ENCODE results near the gene PDXK.

PDXK gene

DNA sequence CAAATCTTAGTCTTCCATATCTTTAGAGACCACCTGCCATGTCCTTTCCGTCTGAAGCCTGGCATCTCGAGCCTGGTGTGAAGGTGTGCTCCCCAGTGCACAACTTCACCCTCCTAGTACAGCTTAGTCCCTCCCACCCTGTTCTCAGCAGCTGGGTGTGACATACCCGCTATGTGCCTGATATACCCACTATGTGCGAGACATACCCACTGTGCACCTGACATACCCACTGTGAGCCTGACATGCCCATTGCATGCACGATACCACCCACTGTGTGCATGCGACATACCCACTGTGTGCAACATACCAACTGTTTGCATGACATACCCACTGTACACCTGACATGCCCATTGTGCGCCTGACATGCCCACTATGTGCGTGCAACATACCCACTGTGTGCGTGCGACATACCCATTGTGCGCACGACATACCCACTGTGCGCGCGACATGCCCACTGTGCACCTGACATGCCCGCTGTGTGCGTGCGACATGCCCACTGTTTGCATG is 67.4 kb downstream of the PDXK start:
- peak overlapping the region; percentile 31 to 58 (median 40) for H3K4me3 Mint-ChIP-seq
- H3K36me3 Mint-ChIP-seq (ENCODE audit: low read depth), result peaks cover 3% of the 10 kb centered on the region
- peak overlapping the region in 1 of 3 experiments; percentile 44 for H3K27ac Mint-ChIP-seq
- no peaks in the 10 kb centered on the region for H3K9me3 Mint-ChIP-seq
- TF ChIP-seq, protein P1, sequence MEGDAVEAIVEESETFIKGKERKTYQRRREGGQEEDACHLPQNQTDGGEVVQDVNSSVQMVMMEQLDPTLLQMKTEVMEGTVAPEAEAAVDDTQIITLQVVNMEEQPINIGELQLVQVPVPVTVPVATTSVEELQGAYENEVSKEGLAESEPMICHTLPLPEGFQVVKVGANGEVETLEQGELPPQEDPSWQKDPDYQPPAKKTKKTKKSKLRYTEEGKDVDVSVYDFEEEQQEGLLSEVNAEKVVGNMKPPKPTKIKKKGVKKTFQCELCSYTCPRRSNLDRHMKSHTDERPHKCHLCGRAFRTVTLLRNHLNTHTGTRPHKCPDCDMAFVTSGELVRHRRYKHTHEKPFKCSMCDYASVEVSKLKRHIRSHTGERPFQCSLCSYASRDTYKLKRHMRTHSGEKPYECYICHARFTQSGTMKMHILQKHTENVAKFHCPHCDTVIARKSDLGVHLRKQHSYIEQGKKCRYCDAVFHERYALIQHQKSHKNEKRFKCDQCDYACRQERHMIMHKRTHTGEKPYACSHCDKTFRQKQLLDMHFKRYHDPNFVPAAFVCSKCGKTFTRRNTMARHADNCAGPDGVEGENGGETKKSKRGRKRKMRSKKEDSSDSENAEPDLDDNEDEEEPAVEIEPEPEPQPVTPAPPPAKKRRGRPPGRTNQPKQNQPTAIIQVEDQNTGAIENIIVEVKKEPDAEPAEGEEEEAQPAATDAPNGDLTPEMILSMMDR (IDR thresholded peaks at IDR 0.05; ENCODE audit: unreplicated experiment in 3 of 3), result no peak
- peaks cover 14% of the 10 kb centered on the region for H3K27me3 Mint-ChIP-seq (ENCODE audit: low read depth)
- H3K4me1 Mint-ChIP-seq, result peaks cover 11% of the 10 kb centered on the region

DNA sequence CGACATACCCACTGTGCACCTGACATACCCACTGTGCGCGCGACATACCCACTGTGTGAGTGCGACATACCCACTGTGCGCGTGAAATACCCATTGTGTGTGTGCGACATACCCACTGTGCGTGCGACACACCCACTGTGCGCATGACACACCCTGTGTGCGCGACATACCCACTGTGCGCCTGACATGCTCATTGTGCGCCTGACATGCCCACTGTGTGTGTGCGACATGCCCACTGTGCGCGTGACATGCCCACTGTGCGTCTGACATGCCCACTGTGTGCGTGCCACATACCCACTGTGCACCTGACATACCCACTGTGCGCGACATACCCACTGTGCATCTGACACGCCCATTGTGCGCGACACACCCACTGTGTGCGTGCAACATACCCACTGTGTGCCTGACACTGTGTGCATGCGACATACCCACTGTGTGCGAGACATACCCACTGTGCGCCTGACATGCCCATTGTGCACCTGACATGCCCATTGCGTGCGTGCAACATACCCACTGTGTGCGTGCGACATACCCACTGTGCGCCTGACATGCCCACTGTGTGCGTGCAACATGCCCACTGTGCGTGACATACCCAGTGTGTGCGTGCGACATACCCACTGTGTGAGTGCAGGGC is 68.0 kb downstream of the PDXK start:
- Mint-ChIP-seq H3K36me3 (ENCODE audit: low read depth) (peaks cover 6% of the 10 kb centered on the region), H3K27ac (no peak overlapping the region), H3K4me3 (no peak overlapping the region), H3K27me3 (ENCODE audit: low read depth) (peaks cover 14% of the 10 kb centered on the region), H3K9me3 (no peaks in the 10 kb centered on the region), H3K4me1 (peaks cover 13% of the 10 kb centered on the region)
- TF ChIP-seq, protein P1 (IDR thresholded peaks at IDR 0.05; ENCODE audit: unreplicated experiment in 3 of 3), result no peak

DNA sequence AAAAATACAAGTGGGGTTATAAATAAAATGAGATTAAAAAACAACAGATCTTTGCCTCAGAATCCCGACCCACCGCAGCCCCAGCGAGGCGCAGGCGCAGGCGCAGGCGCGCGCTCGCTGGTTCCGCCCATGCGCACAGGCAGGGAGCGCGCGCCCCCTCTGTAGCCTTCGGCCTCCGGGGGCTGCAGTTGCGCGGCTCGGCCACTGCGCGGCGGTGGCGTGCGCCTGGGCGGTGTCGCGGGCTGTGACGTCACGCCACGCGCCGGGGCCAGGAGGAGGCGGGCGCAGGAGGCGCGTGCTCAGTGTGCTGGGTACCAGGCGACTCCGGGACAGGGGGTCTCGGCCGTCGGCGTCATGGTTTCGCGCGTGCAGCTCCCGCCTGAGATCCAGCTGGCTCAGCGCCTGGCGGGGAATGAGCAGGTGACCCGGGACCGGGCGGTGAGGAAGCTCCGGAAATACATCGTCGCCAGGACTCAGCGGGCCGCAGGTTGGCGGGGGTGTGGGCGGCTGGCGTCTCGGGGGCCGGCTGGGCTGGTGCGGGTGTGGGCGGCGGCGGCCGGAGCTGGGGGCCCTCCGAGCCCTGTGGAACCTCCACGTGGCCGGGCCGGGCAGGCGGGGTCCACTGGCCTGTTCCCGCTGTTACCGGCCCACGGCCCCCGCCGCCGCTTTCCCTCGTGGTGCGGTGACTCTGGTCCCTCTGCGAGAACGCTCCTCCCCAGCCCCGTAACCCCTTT is 70.5 kb downstream of the PDXK start, which contains the start of gene RRP1:
RRP1 (plus strand) TSS at position 302 of the 734 bp plus-strand sequence; CDS start at position 355, 53 bp downstream.
- Mint-ChIP-seq H3K27ac (peak within 1 kb of the TSS; percentile 77 to 92 (median 85)), H3K4me1 (peaks cover 16% of the 10 kb centered on the region)

DNA sequence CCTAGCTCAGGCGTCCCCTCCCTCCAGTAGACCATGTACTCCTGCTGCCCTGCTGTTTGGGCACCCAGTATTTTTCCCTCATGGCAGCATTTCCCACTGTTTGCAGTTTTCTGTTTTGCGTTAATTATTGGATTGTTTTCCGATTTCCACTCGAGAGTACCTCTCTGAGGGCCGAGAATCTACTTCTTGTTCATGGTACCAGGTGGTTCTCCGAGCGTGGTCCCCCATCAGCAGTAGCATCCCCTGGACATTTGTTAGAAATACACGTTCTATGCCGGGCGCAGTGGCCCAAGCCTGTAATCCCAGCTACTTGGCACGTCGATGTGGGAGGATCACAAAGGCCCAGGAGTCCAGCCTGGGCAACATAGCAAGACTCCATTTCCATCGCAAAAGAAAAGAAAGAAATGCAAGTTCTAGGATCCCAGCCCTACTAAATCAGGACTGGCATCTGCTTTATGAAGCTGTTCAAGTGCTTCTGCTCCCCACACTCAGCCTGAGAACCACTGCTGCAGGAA is 71.1 kb downstream of the PDXK start:
- peak overlapping the region; percentile 77 to 87 (median 85) for H3K27ac Mint-ChIP-seq
- H3K36me3 Mint-ChIP-seq (ENCODE audit: low read depth), result peaks cover 23% of the 10 kb centered on the region
- H3K4me1 Mint-ChIP-seq, result peaks cover 16% of the 10 kb centered on the region
- TF ChIP-seq, protein P1 (IDR thresholded peaks at IDR 0.05; ENCODE audit: unreplicated experiment in 3 of 3), result no peak
- H3K9me3 Mint-ChIP-seq, result no peaks in the 10 kb centered on the region
- H3K27me3 Mint-ChIP-seq (ENCODE audit: low read depth), result peaks cover 6% of the 10 kb centered on the region
- peak overlapping the region; percentile 95 to 99 (median 97) for H3K4me3 Mint-ChIP-seq

More for the DNA sequence above, 70.5 kb downstream of the PDXK start, which contains the start of gene RRP1:
- H3K9me3 Mint-ChIP-seq, result no peaks in the 10 kb centered on the region
- H3K36me3 Mint-ChIP-seq (ENCODE audit: low read depth), result peaks cover 20% of the 10 kb centered on the region
- peak within 1 kb of the TSS; percentile 95 to 99 (median 97) for H3K4me3 Mint-ChIP-seq
- peaks cover 9% of the 10 kb centered on the region for H3K27me3 Mint-ChIP-seq (ENCODE audit: low read depth)
- TF ChIP-seq, protein P1 (IDR thresholded peaks at IDR 0.05; ENCODE audit: unreplicated experiment in 3 of 3), result peak; percentile 100

DNA sequence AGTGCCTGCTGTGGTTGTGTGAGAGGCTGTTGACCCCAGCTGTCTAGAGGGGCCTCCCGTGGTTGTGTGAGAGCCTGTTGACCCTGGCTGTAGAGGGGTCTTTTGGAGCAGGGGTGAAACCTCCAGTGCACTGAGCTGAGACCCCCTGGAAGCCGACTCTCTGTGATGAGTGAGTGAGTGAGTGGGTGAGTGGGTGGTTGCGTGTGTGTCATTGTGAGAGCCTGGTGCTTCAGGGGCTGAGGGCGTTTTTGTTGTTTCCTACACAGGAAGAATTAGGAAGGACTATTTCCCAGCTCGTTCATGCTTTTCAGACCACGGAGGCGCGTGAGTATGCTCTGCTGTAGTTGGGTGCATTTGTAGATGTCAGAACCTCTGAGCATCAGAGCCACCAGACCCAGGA is 73.5 kb downstream of the PDXK start:
- TF ChIP-seq, protein P1 (IDR thresholded peaks at IDR 0.05; ENCODE audit: unreplicated experiment in 3 of 3), result no peak
- Mint-ChIP-seq H3K4me1 (peaks cover 16% of the 10 kb centered on the region), H3K27ac (no peak overlapping the region), H3K36me3 (ENCODE audit: low read depth) (peaks cover 42% of the 10 kb centered on the region), H3K4me3 (peak overlapping the region; percentile 65 to 85 (median 72)), H3K27me3 (ENCODE audit: low read depth) (no peaks in the 10 kb centered on the region), H3K9me3 (no peaks in the 10 kb centered on the region)

Measured in nephron (organoid).